T-helper 1 cell treated with Interleukin-12 subunit alpha and Interleukin-12 subunit beta and Interleukin-4 antibody, amounts not matched to agents 30 ng/mL and 1 ng/mL, for 36 hours (primary cell): ENCODE data around the gene ACAT1. TPM values are rescaled to one million over a fixed set of nuclear protein-coding genes. Genes with fewer than 3 reads are reported as not detected.
"Not testable (repeated sequence)": the region's sequence is repeated elsewhere in the genome, so short reads cannot be mapped to it uniquely, and the experiment has no call there.

ENCODE experiments used
- intact Hi-C: fragments of 100-400 bp; cut with micrococcal nuclease; formaldehyde crosslinking; loops from one replicate; pipeline ENCODE4 v1.15.1; 2024
- total RNA-seq: library from RNA; stranded (reverse); gene quantifications from 2 replicates; pipeline ENCODE4 v1.2.3, GENCODE V29; 2022

ACAT1 gene
- 38.8 and 44.8 TPM in 2 replicates for total RNA-seq

DNA sequence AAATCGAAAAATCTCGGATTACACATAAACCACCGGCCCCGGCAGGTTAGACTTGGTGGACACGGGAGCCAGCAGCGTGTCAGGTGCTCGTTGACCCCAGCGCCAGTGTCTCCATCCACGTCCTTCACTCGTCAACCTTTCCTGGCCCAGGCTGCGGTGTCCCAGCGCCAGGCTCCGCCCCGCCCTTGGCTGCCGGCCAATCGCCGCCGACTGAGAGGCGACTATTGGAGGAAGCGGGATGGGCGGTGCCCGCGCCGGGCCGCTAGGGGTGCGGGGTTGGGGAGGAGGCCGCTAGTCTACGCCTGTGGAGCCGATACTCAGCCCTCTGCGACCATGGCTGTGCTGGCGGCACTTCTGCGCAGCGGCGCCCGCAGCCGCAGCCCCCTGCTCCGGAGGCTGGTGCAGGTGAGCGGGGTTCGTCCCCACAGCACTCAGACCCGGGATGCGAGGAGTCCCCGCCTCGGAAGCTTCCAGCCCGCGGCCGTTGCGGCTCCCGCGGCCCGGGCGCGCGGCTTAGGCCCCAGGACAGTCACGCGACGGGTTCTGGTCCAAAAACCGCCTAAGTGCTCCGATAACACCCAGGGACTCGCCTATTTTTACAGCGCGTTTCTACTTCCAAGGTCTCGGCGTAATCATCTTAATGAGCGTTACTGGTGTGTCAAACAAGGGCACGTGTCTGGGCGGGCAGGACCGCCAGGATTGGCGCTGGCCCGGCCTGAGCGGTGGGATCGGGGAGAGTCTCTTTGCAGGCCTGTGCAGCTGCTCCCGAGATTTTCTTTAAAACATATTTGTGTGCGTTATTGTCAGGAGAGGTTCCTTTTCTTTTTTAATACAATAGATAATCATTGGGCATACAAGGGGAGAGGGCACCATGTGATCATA lies at the start of gene ACAT1:
ACAT1 (plus strand) TSS at position 294 of the 882 bp plus-strand sequence; CDS start at position 334, 40 bp downstream.
- intact Hi-C loops = loop anchor here (1.0 to 5.0 kb wide), 15 partner anchors 22 to 664 kb away; partner anchors contain the start of genes ALKBH8, C11orf65, CWF19L2 and DDX10

DNA sequence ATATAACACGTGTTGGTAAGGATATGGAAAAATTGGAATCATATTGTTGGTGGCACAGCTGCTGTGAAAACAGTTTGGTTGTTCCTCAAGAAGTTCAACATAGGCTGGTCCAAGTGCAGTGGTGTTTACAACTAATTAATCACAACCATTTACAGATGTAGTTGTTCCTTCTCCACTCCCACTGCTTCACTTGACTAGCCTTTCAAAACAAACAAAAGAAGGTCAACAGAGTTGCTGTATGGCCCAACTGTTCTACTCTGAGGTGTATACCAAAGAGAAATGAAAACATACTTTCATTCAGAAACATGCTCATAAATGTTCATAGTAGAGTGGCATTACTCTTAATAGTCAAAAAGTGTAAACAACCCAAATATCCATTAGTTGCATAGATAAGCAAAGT lies 36.6 kb upstream of the ACAT1 start:
- intact Hi-C loops = no loop called here

DNA sequence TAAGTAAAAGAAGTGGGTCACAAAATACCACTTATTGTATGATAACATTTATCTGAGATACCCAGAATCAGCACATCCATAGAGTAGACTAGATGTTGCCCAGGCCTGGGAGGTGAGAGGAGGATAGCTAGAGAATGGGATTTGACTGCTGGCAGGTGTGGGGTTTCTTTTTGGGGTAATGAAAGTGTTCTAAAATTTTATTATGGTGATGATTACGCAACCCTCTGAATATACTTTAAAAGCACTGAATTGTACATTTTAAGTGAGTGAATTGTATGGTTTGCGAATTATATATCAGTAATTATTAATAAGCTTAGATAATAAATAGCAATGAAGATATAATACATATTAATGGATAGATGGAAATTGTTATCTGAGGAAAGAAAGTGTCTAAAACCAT lies 35.7 kb upstream of the ACAT1 start:
- intact Hi-C loops = no loop called here

DNA sequence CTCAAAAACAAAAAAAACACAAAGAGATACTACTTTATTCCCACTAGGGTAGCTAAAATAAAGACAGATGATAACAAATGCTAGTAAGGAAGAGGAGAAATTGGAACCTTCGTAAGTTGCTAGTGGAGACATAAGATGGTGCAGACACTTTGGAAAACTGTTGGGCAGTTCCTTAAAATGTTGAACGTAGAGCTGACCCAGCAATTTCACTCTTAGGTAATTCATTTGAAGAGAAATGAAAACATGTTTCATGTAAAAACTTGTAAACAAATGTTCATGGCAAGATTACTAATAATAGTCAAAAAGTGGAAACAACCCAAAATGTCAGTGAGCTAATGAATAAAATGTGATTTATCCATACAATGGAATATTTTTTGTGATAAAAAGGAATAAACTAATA lies 29.2 kb upstream of the ACAT1 start:
- intact Hi-C loops = no loop called here

DNA sequence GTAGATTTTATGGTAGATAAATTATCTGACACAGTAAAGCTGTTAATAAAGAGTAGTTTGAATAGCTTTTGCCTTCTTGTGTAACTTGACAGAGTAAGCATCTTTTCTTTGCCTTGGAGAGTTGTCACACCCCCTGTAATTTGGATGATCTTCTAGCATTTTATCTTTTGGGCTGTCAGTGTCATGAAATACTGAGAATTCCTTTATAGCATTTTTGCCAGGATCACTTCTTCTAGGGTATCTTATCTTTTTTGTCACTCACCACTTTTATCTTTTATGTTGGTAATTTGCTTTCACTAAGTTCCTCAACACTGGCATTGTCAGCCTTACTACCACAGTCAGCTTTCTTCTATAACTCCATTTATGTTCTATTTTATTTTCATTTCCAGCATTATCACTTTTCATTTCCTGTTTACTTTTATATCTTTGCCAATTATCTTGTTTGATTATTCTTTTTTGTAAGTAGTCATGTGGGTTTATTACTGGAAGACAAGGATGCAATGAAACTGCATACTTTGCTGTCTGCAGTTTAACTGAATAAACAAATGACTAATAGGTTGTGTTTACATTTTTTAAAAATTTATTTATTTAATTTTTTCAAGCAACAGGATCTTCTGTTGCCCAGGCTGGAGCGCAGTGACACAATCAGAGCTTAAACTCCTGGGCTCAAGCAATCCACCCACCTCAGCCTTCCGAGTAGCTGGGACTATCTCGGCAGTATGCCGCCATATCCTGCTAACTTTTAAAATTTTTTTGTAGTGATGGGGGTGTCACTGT lies 28.1 kb upstream of the ACAT1 start:
- intact Hi-C loops = no loop called here

DNA sequence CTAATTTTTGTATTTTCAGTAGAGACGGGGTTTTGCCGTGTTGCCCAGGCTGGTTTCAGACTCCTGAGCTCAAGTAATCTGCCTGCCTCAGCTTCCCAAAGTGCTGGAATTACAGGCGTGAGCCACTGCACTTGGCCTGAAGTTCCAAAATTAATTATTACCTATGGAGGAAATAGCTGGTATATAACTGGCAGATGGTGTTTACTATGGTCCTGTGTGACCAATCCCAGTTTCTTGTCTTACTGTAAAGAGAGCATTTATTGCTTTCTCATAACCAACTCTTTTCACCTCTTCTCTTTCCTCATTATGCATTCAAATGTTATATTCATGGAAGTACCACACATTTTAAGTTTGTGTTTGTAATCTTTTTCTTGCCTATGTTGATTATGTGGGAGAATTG lies 24.2 kb upstream of the ACAT1 start:
- intact Hi-C loops = no loop called here

DNA sequence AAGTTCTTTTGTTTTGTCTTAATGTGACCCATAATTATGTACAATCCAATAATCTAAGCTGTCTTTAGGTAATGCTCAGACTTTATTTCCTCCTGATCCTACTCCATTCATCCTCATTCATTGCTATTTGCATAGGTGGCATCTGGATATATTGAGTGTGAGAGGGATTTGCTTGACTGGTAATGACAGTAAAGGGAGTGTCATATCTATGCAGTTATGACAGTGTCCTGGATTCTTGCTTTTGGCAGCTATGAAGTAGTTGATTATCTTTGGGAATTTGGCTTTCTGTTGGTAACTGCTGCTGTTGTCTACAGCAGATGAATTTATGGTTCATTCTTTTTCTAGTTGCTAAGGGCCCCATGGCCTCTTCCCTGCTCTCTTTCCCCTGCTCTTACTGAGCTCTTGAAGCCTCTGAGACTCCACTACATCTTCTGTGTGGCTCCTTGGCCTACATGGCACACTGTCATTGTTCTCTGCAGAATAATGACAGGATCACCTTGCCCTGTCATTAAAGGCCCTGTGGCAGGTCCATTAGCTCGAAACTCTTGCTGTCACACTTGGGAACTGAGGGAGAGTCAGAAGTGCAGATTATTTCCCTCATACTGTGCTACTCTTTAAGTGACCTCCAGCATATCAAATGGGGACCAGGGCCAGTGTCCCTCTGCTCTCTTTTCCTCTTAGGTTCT lies 20.1 kb upstream of the ACAT1 start:
- intact Hi-C loops = no loop called here

DNA sequence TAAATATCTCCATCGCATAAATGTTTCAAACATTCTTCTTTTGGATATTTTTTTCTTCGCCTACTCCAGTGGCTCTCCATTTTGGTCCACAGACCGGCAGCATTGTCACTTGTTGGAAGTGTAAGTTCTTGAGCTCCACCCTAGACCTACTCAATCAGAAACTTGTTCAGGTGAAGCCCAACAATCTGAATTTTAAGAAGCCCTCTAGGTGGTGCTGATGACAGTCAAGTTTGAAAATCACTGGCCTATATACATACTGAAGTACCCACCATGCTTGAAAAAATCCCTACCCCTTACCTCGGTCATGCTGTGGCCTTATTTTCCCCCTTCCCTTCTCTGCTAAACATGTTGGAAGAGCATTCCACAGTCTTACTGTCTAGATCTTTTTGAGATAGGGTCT lies 10.2 kb upstream of the ACAT1 start:
- intact Hi-C loops = no loop called here

DNA sequence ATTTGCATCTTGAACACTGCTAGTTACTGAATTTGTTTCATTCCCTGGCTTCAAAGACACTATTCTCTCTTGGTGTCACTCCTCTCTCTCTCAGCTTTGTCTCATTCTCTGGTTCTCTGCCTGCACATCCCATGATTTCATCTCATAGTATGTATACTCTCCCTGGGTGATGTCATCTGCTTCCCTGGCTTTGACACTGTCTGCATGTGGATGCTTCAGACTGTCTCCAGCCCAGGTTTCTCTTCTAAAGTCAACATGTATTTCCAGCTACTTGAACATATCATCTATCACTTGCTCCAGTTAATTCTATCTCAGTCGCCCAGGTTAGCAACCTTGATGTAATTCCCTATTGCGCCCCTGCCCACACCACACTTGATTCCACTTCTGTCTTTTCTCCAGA lies 9.3 kb upstream of the ACAT1 start:
- intact Hi-C loops = no loop called here

DNA sequence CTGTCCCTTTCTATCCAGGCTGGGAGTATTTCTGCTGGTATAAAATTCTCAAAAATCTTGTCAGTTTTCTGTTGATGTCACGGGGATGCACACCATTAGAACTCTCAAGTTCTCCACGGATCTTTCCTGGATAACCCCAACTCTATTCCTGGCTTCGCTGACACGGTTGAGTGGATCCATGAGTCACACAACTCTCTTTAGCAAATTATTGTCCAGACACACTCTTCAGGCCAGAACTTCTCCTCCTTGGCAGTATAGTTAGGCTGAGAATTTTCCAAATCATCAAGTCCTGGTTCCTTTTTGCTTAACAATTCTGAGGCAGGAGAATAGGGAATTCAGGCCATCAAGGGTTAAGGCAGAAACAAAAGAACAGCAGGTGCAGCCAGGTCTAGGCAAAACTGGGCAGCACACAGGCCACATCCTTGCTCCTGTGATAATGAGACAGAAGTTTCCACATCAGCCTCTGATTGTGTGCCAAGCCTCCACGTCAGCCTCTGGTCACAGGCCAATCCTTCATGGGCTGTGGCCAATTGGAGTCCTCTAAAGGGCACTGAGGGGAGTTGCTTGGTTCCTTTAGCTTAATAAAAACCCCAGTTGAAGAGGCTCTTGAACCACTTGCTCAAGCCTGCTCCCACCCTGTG lies 5.7 kb upstream of the ACAT1 start:
- intact Hi-C loops = no loop called here

DNA sequence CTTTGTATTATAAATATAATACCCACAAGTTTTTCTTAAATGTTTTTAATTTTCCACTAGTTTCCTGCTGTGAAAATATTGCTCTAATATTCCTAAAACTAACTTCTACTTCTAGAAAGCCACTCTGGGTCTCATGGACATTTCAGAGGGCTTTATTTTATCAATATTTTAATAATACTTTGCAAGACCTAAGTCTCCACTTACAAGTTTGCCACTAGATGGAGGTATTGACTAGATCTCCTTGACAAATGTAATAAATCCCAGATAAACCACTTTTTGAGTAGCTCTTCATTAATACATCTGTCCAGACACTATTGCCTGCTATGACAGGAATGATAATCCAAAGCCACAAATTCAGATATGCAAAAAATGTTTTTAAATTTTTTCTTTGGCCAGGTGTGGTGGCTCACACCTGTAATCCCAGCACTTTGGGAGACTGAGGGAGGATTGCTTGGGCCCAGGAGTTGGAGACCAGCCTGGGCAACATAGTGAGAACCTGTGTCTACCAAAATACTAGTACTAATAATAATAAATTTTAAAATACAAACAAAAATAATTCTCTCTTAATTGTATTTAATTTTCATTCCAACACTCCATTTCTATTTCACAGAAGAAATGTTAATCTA lies 3.5 kb upstream of the ACAT1 start:
- intact Hi-C loops = loop anchor here (1.0 kb wide), 3 partner anchors 349 to 537 kb away; partner anchors contain the start of gene C11orf65

DNA sequence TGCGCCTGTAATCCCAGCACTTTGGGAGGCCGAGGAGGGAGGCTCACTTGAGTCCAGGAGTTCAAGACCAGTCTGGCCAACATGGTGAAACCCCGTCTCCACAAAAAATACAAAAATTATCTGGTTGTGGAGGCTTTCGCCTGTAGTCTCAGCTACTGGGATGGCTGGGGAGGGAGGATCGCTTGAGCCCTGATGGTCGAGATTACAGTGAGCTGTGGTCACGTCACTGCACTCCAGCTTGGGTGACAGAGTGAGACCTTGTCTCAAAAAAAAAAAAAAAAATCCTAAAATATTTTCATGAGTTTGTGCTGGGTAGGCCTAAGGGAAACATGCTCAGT lies 462 bp upstream of the ACAT1 start:
- intact Hi-C loops = loop anchor here (1.0 to 5.0 kb wide), 15 partner anchors 22 to 664 kb away; partner anchors contain the start of genes ALKBH8, C11orf65, CWF19L2 and DDX10

DNA sequence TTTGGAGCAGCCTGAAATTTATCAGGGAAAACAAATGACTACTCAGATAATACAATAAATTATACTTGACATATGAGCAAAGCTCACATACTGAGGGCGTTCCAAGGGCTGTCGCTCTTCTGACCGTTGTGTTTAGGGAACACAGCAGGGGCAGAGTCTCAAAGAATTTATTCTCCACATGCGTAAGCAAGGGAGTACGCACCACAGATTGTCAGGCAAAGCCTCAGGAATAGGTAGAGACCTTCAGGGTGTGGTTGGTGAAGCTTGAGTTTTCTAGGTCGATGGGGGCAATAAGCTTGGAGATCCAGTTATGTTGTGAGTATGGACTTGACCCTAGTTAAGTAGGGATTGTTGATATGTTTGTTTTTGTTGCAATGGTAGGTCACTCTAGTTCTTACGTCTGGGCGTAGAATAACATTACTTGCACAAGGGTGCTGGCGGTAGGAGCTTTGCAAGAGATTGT lies 830 bp downstream of the ACAT1 start:
- intact Hi-C loops = loop anchor here (5.0 kb wide), 3 partner anchors 195 to 665 kb away; partner anchors contain the start of genes CWF19L2, RAB39A and SLC35F2

DNA sequence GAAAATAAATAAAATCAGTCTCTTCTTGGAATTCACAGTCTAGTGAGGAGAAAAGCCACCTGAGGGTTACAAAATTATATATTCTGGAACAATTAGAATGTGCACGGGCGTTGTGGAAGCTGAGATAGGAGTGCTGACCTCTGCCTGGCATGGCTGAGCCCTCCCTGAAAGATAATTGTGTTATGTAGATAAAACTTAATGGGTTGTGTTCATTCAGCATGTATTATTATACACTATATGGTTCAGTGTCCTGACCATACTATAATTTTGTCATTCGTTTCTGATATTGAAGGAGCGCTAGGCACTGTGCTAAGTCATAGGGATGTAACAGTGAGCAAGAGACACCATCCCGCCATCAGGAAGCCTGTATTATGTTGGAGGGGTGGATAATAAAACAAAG lies 3.7 kb downstream of the ACAT1 start:
- intact Hi-C loops = no loop called here

DNA sequence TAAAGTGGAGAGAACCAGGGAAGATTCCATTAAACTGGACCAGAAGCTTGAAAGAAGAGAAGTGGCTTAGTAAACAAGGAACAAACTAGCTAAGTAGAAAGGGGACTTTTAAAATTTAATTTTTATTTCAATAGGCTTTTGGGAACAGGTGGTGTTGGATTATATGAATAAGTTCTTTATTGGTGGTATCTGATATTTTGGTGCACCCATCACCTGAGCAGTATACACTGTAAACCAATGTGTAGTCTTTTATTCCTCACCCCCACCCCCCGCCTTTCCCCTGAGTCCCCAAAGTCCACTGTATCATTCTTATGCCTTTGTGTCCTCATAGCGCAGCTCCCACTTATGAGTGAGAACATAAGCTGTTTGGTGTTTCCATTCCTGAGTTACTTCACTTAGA lies 7.4 kb downstream of the ACAT1 start:
- intact Hi-C loops = no loop called here

DNA sequence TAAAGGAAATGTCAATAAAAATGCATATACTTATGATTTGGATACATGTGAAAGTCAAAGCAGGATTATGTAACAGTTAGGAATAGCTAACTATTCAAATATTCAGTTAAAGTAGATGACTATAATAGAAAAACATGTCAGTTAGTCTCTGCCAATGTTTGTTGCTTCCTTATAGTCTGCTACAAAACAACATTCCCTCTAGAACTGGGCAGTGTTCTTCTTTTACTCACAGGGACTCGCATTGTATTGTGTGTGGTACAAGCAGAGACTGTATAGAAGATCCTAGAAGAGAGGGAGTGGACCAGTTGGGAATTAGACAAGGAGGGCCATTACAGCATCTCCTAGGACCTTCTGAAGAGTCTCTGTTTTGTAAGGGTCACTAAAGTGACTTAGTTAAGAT lies 10.6 kb downstream of the ACAT1 start:
- intact Hi-C loops = no loop called here

DNA sequence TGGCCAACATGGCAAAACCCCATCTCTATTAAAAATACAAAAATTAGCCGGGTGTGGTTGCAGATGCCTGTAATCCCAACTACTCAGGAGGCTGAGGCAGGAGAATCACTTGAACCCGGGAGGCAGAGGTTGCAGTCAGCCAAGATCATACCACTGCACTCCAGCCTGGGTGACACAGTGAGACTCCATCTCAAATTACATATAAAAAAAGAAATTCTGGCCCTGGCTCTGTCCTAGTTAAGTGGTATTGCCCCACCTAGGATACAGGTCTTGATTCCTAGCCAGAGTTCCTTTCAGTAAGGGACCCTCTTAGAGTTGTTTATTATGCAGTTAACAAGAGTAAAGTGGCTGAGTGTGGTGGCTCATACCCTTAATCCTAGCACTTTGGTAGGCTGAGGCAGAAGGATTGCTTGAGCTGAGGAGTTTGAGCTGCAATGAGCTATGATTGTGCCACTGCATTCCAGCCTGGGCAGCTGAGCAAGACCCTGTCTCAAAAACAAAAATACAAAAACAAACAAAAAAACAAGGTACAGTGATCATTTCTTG lies 11.7 kb downstream of the ACAT1 start:
- intact Hi-C loops = not testable (repeated sequence)

DNA sequence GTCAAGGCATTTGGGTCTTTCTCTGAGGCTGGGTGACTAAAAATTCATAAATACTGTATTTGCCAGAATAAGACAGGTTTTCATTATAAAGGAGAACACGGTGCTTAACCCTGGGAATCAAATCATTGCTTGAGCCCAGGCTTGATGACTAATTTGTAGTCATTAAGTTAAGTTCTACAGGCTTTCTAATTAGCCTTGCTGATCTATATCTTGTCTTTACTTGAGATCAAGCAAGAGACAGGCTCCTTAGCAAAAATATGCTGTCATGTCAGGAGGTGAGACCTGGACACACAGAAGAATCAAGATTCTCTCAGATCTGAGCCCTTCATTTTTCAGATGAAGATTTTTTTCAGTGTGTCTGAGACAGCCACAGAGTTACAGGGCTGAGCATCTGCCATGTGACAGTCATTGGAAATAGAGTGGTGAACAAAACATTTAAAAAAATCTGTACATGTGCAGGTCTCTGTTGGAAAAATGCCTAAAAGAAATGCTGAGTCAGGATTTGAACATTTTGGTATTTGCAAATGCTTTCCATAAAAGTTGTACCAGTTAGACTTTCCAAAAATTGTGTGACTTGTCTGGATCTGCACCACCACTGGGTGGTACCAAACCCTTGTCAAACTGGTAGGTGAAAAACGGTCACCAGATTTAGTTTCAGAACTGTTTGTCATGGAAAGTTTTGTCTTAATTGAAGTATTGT lies 14.6 kb downstream of the ACAT1 start:
- intact Hi-C loops = loop anchor here (1.0 kb wide), 2 partner anchors 457 to 512 kb away; partner anchors contain the start of gene EXPH5

DNA sequence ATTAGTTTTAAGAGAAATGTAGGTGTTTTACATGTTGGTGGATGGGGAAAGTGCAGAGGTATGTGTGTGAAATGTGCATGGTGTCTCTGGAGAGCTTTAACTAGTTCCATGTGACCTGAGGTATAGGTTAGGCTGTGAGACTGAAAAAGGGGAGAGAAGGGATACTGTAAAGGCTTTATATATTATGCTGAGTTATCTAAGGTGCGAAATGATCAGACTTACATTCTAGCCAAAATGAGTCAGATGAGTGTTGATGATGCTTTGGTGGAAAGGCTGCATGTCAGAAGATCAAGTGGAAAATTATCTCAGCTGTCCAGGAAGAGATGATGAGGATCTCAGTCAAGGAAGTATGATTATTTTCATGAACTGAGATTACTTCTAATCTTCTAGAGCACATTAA lies 15.8 kb downstream of the ACAT1 start:
- intact Hi-C loops = no loop called here

DNA sequence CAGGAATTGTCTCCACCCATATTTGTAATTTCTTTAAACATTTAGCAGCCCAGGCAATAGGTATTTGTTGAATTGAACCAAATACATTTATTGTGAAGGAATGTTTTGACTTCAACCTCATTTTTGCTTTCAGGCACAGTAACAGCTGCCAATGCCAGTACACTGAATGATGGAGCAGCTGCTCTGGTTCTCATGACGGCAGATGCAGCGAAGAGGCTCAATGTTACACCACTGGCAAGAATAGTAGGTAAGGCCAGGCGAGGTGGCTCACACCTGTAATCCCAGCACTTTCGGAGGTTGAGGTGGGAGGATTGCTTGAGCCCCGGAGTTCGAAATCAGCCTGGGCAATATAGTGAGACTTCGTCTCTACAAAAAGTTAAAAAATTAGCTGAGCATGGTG lies 20.9 kb downstream of the ACAT1 start:
- intact Hi-C loops = no loop called here
